ENCODE data around the gene LRRC57. TPM values are rescaled to one million over a fixed set of nuclear protein-coding genes. Genes with fewer than 3 reads are reported as not detected.

LRRC57 gene
- total RNA-seq, 4 donors from 2014 or later = 12.8 to 20.1 (median 17.3) TPM

DNA sequence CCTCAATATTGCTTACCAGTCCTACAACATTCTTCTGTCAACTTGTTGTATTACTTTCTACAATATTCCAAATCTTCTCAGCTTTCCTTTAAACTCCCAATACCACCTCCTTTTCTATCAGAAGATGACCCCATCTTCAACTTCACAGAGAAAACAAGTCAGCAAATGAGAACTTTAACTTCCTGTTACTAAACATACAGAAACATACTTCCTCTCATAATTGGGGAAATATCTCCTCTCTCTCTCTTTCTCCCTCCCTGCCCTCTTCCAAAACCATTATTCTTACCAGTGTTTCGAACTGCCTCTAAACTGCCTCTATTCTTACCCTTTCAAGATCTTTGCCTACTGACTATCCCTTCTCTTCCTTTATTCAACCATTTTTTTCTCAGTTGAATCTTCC lies 54.9 kb downstream of the LRRC57 start:
- 68% methylated on average over 1 of the region's 1 CpG for WGBS
- Histone ChIP-seq H3K4me1 (peaks cover 37 to 71% (median 62%) of the 10 kb centered on the region in 4 donors), H3K27ac (replicated peaks in 1 of 4) (peak overlapping the region in 3 of 4 donors; percentile 83 to 92 (median 90)), H3K9me3 (no peaks in the 10 kb centered on the region), H3K4me3 (no peak overlapping the region), H3K36me3 (peaks cover 0 to 4% (median 0%) of the 10 kb centered on the region in 4 donors), H3K27me3 (no peaks in the 10 kb centered on the region)
- no peak for DNase-seq (ENCODE audit: extremely low spot score)
- intact Hi-C loops (cut with DNase I) = no loop called here
- TF ChIP-seq, protein P1, sequence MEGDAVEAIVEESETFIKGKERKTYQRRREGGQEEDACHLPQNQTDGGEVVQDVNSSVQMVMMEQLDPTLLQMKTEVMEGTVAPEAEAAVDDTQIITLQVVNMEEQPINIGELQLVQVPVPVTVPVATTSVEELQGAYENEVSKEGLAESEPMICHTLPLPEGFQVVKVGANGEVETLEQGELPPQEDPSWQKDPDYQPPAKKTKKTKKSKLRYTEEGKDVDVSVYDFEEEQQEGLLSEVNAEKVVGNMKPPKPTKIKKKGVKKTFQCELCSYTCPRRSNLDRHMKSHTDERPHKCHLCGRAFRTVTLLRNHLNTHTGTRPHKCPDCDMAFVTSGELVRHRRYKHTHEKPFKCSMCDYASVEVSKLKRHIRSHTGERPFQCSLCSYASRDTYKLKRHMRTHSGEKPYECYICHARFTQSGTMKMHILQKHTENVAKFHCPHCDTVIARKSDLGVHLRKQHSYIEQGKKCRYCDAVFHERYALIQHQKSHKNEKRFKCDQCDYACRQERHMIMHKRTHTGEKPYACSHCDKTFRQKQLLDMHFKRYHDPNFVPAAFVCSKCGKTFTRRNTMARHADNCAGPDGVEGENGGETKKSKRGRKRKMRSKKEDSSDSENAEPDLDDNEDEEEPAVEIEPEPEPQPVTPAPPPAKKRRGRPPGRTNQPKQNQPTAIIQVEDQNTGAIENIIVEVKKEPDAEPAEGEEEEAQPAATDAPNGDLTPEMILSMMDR (IDR thresholded peaks at IDR 0.05) = no peak
- TF ChIP-seq EP300 (IDR thresholded peaks at IDR 0.05) = no peak
- TF ChIP-seq POLR2A (IDR thresholded peaks at IDR 0.05; ENCODE audit: low read depth) = no peak
- no peak for TF ChIP-seq POLR2AphosphoS5 (IDR thresholded peaks at IDR 0.05)

DNA sequence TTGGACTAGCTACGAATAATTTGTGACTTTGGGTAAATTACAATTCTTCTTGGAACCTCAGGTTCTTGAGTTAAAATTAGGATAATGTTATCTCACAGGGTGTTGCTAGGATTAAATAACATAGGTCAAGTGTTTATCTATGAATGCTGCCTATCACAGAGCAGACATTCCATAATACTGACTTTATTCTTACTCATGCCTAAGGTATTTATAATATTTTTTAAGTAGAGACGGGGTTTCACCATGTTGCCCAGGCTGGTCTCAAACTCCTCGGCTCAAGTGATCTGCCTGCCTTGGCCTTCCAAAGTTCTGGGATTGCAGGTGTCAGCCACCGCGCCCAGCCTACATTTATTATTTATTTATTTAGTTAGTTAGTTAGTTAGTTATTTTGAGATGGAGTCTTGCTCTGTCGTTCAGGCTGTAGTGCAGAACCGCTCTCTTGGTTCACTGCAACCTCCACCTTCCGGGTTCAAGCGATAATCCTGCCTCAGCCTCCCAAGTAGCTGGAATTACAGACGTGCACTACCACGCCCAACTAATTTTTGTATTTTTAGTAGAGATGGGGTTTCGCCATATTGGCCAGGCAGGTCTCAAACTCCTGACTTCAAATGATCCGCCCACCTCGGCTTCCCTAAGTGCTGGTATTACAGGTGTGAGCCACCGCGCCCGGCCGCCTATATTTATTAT lies 56.9 kb downstream of the LRRC57 start:
- Histone ChIP-seq H3K27ac (replicated peaks in 1 of 4) (peak overlapping the region; percentile 89 to 96 (median 92)), H3K9me3 (no peaks in the 10 kb centered on the region), H3K27me3 (no peaks in the 10 kb centered on the region), H3K4me1 (peaks cover 38 to 59% (median 51%) of the 10 kb centered on the region in 4 donors), H3K4me3 (peak overlapping the region; percentile 74 to 96 (median 90)), H3K36me3 (no peaks in the 10 kb centered on the region)
- WGBS = 86% methylated on average over 18 of the region's 18 CpGs
- TF ChIP-seq POLR2A (IDR thresholded peaks at IDR 0.05; ENCODE audit: low read depth) (no peak), EP300 (IDR thresholded peaks at IDR 0.05) (no peak), POLR2AphosphoS5 (IDR thresholded peaks at IDR 0.05) (no peak)
- TF ChIP-seq, protein P1 (IDR thresholded peaks at IDR 0.05) = no peak
- no peak for DNase-seq (ENCODE audit: extremely low spot score)
- intact Hi-C loops (cut with DNase I) = no loop called here

DNA sequence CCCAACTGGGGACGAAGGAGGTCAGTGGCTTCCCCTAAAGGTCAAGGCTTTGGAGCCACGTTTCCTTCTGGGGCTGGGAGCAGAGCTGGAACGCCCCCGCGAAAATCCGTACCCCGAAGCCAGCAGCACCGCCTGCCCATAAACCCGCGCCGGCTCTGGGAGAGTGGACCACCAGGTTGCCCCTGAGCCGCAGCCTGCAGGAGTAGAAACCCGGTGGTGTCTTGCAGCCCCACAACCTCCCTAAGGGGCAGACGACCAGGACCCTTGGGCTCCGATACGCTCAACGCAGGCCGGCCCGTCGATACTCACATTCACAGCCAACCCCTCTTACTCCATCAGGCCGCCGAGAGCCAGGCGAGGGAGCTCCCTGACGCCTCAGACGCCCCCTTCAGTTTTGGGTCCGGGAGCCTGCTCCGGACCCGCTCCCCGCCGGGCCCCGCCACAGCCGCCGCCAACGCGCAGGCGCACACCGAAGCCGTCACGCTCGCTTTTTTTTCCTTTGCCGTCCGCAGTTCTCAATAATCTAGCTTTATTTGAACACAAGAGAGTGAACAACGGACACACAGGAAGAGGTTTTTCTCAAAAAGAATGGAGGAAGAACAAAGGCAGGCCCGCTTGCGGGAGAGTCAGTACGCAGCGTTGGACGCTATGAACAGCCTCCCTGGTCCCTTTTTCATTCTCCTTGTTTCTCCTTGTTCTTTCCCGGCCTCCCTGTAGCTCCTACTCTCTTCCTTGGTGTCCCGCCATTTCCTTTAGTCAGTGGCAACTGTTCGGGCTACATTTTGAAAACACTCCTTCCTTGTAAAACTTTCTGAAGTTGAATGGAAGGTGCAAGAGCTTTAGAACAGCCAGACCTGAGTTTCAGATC lies 57.7 kb downstream of the LRRC57 start, which contains the start of gene ZNF106:
Gene ZNF106, minus strand, starts transcription at position 471 of the 868 bp plus-strand sequence. CDS start 18,852 bp downstream, outside the sequence.
- peak within 1 kb of the TSS; percentile 89 to 96 (median 92) for H3K27ac ChIP-seq (replicated peaks in 1 of 4)
- peak; percentile 95 for DNase-seq (ENCODE audit: extremely low spot score)
- H3K36me3 ChIP-seq = no peaks in the 10 kb centered on the region
- H3K9me3 ChIP-seq = no peaks in the 10 kb centered on the region
- peak within 1 kb of the TSS; percentile 74 to 96 (median 90) for H3K4me3 ChIP-seq
- peaks cover 31 to 51% (median 44%) of the 10 kb centered on the region in 4 donors for H3K4me1 ChIP-seq
- TF ChIP-seq POLR2A (IDR thresholded peaks at IDR 0.05; ENCODE audit: low read depth) (peak; percentile 67), EP300 (IDR thresholded peaks at IDR 0.05) (no peak), POLR2AphosphoS5 (IDR thresholded peaks at IDR 0.05) (peak; percentile 95 to 98)
- TF ChIP-seq, protein P1 (IDR thresholded peaks at IDR 0.05) = peak in 1 of 3 experiments; percentile 17
- WGBS = under 1% methylated on average over 35 of the region's 51 CpGs
- no peaks in the 10 kb centered on the region for H3K27me3 ChIP-seq
- intact Hi-C loops (cut with DNase I) = no loop called here

DNA sequence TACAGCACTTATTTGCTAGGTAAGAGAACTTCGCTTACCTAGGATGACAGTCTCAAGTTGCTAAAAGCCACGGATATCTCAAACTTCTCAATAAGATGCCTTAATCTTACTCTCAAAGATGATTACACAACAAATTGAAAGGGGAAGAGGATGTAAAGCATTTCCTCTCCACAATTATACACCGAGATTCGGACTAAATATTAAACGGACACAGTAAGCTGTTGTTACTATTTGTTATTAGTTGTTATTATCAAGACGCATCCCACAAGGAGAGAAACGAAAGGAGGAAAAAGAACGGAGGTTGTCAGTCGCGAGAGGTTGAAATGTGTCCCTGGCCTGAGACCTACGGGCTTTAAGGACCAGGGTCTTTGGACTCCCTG lies 58.3 kb downstream of the LRRC57 start:
- H3K4me3 ChIP-seq = peak overlapping the region; percentile 74 to 96 (median 90)
- no peak for DNase-seq (ENCODE audit: extremely low spot score)
- intact Hi-C loops (cut with DNase I) = no loop called here
- H3K27ac ChIP-seq (replicated peaks in 1 of 4) = peak overlapping the region; percentile 89 to 96 (median 92)
- H3K9me3 ChIP-seq = no peaks in the 10 kb centered on the region
- WGBS = 2% methylated on average over 11 of the region's 11 CpGs
- no peaks in the 10 kb centered on the region for H3K27me3 ChIP-seq
- no peak for TF ChIP-seq EP300 (IDR thresholded peaks at IDR 0.05)
- no peak for TF ChIP-seq POLR2AphosphoS5 (IDR thresholded peaks at IDR 0.05)
- TF ChIP-seq POLR2A (IDR thresholded peaks at IDR 0.05; ENCODE audit: low read depth) = no peak
- TF ChIP-seq, protein P1 (IDR thresholded peaks at IDR 0.05) = no peak
- no peaks in the 10 kb centered on the region for H3K36me3 ChIP-seq
- peaks cover 31 to 50% (median 44%) of the 10 kb centered on the region in 4 donors for H3K4me1 ChIP-seq

Other genes starting within 250 kb of the LRRC57 start
- 1 to 10 TPM; 2.3 to 7.5 (median 4.7) TPM for gene CAPN3, start 189.3 kb downstream of the LRRC57 start, total RNA-seq
- gene ZNF106, start 57.7 kb downstream of the LRRC57 start, total RNA-seq = 100 to 1,000 TPM; 312 to 568 (median 428) TPM
- gene SNAP23, start 53.2 kb downstream of the LRRC57 start, total RNA-seq = 10 to 100 TPM; 48.6 to 76.2 (median 55.1) TPM
- 10 to 100 TPM; 13.2 to 28.2 (median 16.0) TPM for gene HAUS2, start within 50 bp of the LRRC57 start, total RNA-seq
- 10 to 100 TPM; 14.2 to 46.9 (median 33.3) TPM for gene STARD9, start 26.8 kb upstream of the LRRC57 start, total RNA-seq
- gene CDAN1, start 188.3 kb upstream of the LRRC57 start, total RNA-seq = 10 to 100 TPM in 3 of 4 donors, 1 to 10 TPM in 1; 8.9 to 12.8 (median 11.3) TPM